Neural progenitor cell (in vitro differentiated cells): Measurements from ENCODE around the gene PERM1.

Source experiments
- CTCF ChIP-seq: fragments of 200-600 bp; sonication (generic); IDR thresholded peaks from 2 replicates; pipeline ENCODE4 v1.5.1; 2017; ENCODE audit warnings: antibody characterized with exemption, mild to moderate bottlenecking
- EZH2 ChIP-seq: fragments of 200-600 bp; sonication (generic); IDR thresholded peaks from 2 replicates; pipeline ENCODE4 v1.6.1; 2017; ENCODE audit warnings: antibody characterized with exemption, mild to moderate bottlenecking, moderate library complexity
- EZH2phosphoT487 ChIP-seq: fragments of 200-600 bp; sonication (generic); IDR thresholded peaks from 2 replicates; pipeline ENCODE4 v1.6.1; 2017; ENCODE audit warnings: antibody characterized with exemption

- TF ChIP-seq EZH2 (no peak), CTCF (no peak), EZH2phosphoT487 (no peak)
These were observed 29.3 kb downstream of the PERM1 start for GRCh38 chr1:952603-953002.
